Nephron (organoid): ENCODE measurements around the gene PARD3.

Experiments
- H3K27ac Mint-ChIP-seq, 3 experiments: 2 replicates each; pipeline ENCODE4 v1.8.0; 2020; ENCODE audit warnings: mixed read lengths in 3 of 3, mild to moderate bottlenecking in 2 of 3, moderate library complexity in 1 of 3
- H3K27me3 Mint-ChIP-seq: 2 replicates; pipeline ENCODE4 v1.8.0; 2021; ENCODE audit warnings: low read depth, mild to moderate bottlenecking, moderate library complexity, mixed read lengths
- H3K36me3 Mint-ChIP-seq: 2 replicates; pipeline ENCODE4 v1.8.0; 2020; ENCODE audit warnings: low read depth, mixed read lengths
- H3K4me1 Mint-ChIP-seq: 2 replicates; pipeline ENCODE4 v1.8.0; 2020; ENCODE audit warnings: mixed read lengths
- H3K4me3 Mint-ChIP-seq, 3 experiments: 2 replicates each; pipeline ENCODE4 v1.8.0; 2020; ENCODE audit warnings: mild to moderate bottlenecking in 3 of 3, mixed read lengths in 3 of 3, moderate library complexity in 2 of 3
- H3K9me3 Mint-ChIP-seq: 2 replicates; pipeline ENCODE4 v1.8.0; 2020; ENCODE audit warnings: mixed read lengths
- TF ChIP-seq, protein P1 (sequence below), 3 experiments: fragments of 200-600 bp; sonication (generic); IDR thresholded peaks; one replicate each; pipeline ENCODE4 v1.5.0; 2021; ENCODE audit warnings: antibody characterized with exemption in 3 of 3; ENCODE audit not compliant: unreplicated experiment in 3 of 3

Gene PARD3

GRCh38 chr10:34813626-34814222 lies 1.4 kb downstream of the PARD3 start:
- TF ChIP-seq, protein P1, sequence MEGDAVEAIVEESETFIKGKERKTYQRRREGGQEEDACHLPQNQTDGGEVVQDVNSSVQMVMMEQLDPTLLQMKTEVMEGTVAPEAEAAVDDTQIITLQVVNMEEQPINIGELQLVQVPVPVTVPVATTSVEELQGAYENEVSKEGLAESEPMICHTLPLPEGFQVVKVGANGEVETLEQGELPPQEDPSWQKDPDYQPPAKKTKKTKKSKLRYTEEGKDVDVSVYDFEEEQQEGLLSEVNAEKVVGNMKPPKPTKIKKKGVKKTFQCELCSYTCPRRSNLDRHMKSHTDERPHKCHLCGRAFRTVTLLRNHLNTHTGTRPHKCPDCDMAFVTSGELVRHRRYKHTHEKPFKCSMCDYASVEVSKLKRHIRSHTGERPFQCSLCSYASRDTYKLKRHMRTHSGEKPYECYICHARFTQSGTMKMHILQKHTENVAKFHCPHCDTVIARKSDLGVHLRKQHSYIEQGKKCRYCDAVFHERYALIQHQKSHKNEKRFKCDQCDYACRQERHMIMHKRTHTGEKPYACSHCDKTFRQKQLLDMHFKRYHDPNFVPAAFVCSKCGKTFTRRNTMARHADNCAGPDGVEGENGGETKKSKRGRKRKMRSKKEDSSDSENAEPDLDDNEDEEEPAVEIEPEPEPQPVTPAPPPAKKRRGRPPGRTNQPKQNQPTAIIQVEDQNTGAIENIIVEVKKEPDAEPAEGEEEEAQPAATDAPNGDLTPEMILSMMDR (IDR thresholded peaks at IDR 0.05; ENCODE audit: unreplicated experiment in 3 of 3) = no peak
- H3K27ac Mint-ChIP-seq = peak overlapping the region; percentile 92 to 97 (median 97)
- peak overlapping the region; percentile 92 to 96 (median 96) for H3K4me3 Mint-ChIP-seq
- H3K27me3 Mint-ChIP-seq = peaks cover 4% of the 10 kb centered on the region
- H3K9me3 Mint-ChIP-seq = no peaks in the 10 kb centered on the region
- no peaks in the 10 kb centered on the region for H3K36me3 Mint-ChIP-seq
- peaks cover 60% of the 10 kb centered on the region for H3K4me1 Mint-ChIP-seq

DNA sequence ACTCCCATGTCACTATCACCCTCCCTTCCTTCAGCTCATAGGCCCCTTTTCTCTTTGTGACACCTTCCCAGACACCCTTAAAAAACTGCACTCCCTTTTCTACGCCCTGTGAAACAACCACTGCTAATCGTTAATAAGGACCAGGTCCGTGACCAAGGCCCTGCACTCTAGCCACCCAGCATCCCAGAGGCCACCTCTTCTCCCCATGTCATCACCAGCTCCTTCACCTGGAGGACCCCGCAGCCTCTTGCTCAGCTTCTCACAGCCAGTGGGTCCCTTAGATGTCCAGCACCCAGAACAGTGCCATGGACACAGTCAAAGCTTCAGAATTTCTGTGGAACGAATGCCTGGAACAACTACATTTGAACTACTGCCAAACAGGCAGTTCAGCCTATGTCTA lies 2.3 kb downstream of the PARD3 start:
- peak overlapping the region; percentile 92 to 96 (median 96) for H3K4me3 Mint-ChIP-seq
- peak overlapping the region; percentile 92 to 97 (median 97) for H3K27ac Mint-ChIP-seq
- TF ChIP-seq, protein P1 (IDR thresholded peaks at IDR 0.05; ENCODE audit: unreplicated experiment in 3 of 3) = no peak
- H3K9me3 Mint-ChIP-seq = no peaks in the 10 kb centered on the region
- no peaks in the 10 kb centered on the region for H3K36me3 Mint-ChIP-seq
- peaks cover 4% of the 10 kb centered on the region for H3K27me3 Mint-ChIP-seq
- H3K4me1 Mint-ChIP-seq = peaks cover 65% of the 10 kb centered on the region

DNA sequence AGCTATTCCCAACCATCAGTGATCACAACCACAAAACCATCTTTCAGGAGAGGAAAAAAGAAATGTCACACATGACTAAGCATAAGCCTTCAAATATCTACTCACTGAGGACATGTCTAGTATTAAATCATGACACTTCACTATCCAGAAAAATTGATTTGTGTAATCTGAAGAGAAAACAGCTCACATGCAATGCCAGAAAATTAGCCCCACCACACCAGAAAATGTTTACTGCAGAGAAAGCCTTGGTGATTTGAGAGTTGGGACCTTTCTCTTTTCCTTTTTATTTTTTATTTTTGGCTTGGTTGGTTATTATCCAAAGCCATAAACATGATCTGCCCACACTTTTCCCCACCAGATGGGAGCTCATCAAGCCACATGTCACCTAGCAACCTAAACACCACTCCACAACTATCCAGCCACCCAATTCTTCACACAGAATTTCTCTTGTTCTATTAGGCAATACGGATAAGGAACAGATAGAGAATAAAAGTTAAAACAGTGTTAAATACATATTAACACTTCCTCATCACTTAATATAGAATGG lies 3.1 kb downstream of the PARD3 start:
- Mint-ChIP-seq H3K27me3 (no peaks in the 10 kb centered on the region), H3K36me3 (no peaks in the 10 kb centered on the region), H3K27ac (peak overlapping the region; percentile 15 to 92 (median 20)), H3K4me3 (peak overlapping the region; percentile 92 to 96 (median 96)), H3K9me3 (no peaks in the 10 kb centered on the region), H3K4me1 (peaks cover 65% of the 10 kb centered on the region)
- TF ChIP-seq, protein P1 (IDR thresholded peaks at IDR 0.05; ENCODE audit: unreplicated experiment in 3 of 3) = no peak

DNA sequence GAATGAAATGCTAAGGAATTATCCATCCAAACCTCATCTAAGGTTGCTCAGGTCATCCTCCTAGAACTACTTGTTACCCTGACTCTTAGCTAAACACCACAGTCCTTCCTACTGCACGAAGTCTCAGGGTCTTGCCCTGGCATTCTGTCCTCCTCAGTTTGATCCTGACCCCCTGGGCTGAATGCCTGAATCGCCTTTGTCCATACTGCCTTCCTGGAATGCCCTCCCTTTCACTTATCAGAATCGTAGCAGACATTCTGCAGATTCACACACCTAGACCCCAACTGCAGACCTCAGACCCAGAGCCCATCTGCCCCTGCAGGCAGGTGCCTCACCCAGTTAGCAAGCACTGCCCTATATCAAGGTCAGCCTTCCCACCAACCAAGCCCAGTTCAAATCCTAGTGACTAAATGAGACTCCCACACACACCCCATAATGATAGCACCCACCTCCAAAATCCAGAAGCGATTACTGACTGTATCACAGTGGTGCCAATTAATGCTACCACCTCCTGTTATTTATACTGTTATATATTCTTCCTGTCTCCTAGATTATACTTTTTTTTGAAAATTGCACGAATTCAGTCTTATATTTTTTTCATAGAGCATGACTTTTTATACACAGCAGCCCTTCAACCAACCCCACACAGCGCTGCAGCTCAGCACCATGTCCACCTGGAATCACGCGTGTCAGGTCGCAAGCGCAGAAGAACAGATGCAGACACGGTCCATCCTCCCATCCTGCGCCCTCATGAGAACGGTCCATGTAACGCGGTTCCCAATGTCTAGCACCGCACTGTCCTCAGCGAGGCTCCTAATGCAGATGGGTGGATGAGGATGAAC lies 3.7 kb downstream of the PARD3 start:
- H3K27ac Mint-ChIP-seq = peak overlapping the region in 2 of 3 experiments; percentile 28 to 92
- peak overlapping the region; percentile 92 to 96 (median 96) for H3K4me3 Mint-ChIP-seq
- H3K27me3 Mint-ChIP-seq = no peaks in the 10 kb centered on the region
- TF ChIP-seq, protein P1 (IDR thresholded peaks at IDR 0.05; ENCODE audit: unreplicated experiment in 3 of 3) = no peak
- H3K4me1 Mint-ChIP-seq = peaks cover 60% of the 10 kb centered on the region
- H3K9me3 Mint-ChIP-seq = no peaks in the 10 kb centered on the region
- no peaks in the 10 kb centered on the region for H3K36me3 Mint-ChIP-seq

DNA sequence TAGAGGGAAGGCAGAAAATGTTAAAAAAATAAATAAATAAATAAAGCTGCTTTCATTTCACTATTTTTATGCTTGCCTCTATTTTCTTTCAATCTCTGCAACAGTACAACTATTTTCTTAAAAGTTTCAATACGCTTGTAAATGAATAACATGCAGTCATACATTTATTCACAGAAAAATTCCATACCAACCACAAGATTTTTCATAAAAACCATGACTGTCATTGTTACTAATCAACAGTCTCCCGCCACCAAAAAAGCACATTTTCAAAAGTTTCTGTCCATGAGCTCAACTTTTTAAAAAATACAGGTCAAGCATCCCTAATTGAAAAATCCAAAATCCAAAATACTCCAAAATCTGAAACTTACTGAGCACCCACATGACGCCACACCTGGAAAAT lies 5.3 kb downstream of the PARD3 start:
- H3K27ac Mint-ChIP-seq = peak overlapping the region; percentile 17 to 81 (median 56)
- no peaks in the 10 kb centered on the region for H3K9me3 Mint-ChIP-seq
- TF ChIP-seq, protein P1 (IDR thresholded peaks at IDR 0.05; ENCODE audit: unreplicated experiment in 3 of 3) = no peak
- no peaks in the 10 kb centered on the region for H3K36me3 Mint-ChIP-seq
- peaks cover 54% of the 10 kb centered on the region for H3K4me1 Mint-ChIP-seq
- peak overlapping the region in 2 of 3 experiments; percentile 15 to 45 for H3K4me3 Mint-ChIP-seq
- no peaks in the 10 kb centered on the region for H3K27me3 Mint-ChIP-seq
